Fibroblast of skin of back (primary cell): ENCODE data around the gene ZNF563.

Experiments
- DNase-seq: peaks from one replicate; pipeline ENCODE4 v3.0.0-alpha.2; 2013

Gene ZNF563

DNA sequence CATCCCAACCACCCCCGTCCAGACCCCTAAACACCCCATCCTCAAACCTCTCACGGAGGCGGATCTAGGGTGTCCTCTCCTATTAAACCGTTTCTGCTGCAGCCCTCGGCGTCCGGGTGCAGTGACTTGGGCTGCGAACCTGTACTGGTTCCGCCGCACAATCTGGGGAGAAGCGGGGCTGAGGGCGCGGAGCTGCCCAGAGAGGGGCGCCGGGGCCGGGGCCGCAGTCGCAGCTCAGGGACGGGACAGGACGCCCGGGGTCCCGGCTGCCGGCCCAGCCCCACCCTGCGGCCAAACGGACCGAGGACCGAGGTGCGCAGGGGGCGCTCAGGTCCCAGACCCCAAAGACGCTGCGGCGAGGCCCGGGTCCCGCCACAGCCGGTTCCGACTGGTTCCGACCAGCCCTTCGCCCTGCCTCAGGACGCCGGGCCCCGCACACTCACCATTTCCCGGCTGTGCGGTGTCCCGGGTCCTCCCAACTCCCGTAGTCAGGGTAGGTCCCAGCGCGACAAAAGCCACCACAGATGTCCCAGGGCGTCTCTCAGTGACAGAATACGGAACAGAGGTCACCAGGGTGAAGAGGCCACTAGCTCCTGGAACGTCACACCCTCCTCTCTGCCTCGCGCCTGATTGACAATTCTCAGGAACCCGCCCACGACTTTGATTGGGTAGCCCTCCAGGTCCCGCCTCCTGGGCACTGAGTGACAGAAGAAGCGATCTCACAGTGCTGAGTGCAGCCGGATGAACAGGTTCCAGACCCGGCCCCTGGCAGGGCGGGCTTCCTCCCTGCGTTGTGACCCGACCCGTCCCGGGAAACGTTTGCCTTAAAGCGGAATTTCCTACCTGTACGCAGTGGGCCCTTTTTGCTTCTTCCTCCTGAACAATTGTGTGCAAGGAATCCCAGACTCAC, 38.9 kb downstream of the ZNF563 start, which contains the start of gene ZNF44:
Gene ZNF44, minus strand, starts transcription at position 635 of the 910 bp plus-strand sequence. Its CDS starts 189 bp downstream, at position 446.
- DNase-seq: peak; percentile 95

GRCh38 chr19:12293777-12294248, 39.6 kb downstream of the ZNF563 start:
- DNase-seq: peak; percentile 52

GRCh38 chr19:12289790-12290065, 43.7 kb downstream of the ZNF563 start:
- DNase-seq: no peak

GRCh38 chr19:12287958-12288500, 45.4 kb downstream of the ZNF563 start:
- no peak for DNase-seq

DNA sequence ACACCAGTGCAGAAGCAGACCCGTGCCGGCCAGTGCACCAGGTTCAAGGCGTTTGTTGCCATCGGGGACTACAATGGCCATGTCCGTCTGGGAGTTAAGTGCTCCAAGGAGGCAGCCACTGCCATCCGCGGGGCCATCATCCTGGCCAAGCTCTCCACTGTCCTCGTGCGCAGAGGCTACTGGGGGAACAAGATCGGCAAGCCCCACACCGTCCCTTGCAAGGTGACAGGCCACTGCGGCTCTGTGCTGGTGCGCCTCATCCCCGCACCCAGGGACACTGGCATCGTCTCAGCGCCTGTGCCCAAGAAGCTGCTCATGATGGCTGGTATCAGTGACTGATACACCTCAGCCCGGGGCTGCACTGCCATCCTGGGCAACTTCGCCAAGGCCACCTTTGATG, 48.8 kb downstream of the ZNF563 start:
- DNase-seq: no peak

GRCh38 chr19:12284226-12284625, 49.2 kb downstream of the ZNF563 start:
- no peak for DNase-seq

DNA sequence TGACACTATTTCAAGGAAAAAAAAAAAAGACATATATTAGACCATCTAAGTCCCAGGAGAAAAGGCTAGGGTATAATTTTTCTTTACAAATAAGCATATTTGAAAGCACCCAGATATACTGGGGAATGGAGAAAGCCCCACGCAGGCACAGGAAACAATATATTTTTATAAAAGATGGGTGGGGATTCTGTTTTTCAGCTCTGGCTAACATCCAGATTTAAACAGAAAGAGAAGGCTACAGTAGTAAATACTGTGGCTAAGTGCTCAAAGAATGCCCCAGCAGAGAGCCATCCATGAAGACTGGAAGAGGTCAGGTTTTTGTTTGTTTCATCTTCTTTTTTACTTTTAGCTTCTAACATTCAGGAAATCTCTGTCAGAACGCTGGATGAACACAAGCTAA, 54.7 kb downstream of the ZNF563 start:
- DNase-seq: no peak

DNA sequence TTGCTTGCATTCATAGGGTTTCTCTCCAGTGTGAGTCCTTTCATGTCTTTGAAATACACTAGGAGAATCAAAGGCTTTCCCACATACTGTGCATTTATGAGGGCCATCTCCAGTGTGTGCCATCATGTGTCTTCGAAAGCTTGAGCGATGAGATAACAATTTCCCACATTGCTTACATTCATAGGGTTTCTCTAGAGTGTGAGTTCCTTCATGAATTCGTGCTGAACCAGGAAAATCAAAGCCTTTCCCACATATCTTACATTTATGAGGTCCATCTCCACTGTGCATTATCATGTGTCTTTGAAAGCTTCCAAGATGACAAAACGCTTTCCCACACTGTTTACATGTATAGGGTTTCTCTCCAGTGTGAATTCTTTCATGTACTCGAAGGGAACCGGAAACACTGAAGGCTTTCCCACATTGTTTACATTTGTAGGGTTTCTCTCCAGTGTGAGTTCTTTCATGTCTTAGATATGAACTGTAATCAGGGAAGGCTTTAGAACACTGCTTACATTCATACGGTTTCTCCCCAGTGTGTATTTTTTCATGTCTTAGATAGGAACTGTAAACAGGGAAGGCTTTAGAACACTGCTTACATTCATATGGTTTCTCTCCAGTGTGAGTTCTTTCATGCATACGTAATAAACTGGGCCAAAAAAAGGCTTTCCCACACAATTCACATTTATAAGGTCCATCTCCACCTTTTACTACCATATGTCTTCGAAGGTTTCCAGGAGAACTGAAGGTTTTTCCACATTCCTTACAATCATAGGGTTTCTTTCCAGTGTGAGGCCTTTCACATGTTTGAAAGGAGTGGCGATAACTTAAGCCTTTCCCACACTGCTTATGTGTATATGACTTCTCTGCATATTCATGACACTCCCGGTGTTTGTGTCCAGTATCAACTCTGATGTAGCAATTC, 60.2 kb downstream of the ZNF563 start:
- DNase-seq: no peak

- no peak for DNase-seq
These were observed 61.0 kb downstream of the ZNF563 start for GRCh38 chr19:12272386-12272785.

DNA sequence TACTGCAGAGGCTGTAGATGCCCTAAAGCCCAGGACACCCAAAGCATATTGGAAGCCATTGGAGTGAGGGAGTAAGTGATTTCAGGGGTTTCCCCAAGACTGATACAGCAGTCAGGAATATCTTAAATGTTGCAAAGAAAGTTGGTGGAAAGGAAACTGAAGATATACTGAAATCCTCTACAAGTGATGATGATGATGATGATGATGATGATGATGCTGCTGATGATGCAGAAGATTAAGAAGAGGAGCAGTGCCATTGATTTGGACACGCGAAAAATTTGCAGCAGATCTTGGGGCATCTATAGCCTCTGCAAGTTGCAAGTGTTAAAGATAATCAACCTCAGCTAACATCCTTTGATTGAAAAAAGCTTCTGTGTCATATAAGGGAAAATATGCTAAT, 62.6 kb downstream of the ZNF563 start:
- no peak for DNase-seq
